ACC112 (cell line): Measurements from ENCODE around the gene GDPGP1.

Experiments
- H2AFZ ChIP-seq: fragments of 200-600 bp; sonication (generic); one replicate; pipeline ENCODE4 v1.6.0; 2017; ENCODE audit warnings: antibody characterized with exemption, low read length; ENCODE audit not compliant: unreplicated experiment
- H3K27ac ChIP-seq: fragments of 200-600 bp; sonication (generic); 2 replicates; pipeline ENCODE4 v1.5.1; 2014; ENCODE audit warnings: low read depth, mild to moderate bottlenecking, antibody characterized with exemption, low read length, moderate library complexity
- H3K27me3 ChIP-seq: fragments of 200-600 bp; sonication (generic); 2 replicates; pipeline ENCODE4 v1.6.1; 2014; ENCODE audit warnings: mild to moderate bottlenecking, antibody characterized with exemption, low read length, moderate library complexity, mixed read lengths; ENCODE audit not compliant: insufficient read depth
- H3K36me3 ChIP-seq: fragments of 200-600 bp; sonication (generic); 2 replicates; pipeline ENCODE4 v1.6.1; 2016; ENCODE audit warnings: mild to moderate bottlenecking, antibody characterized with exemption, low read length, moderate library complexity, mixed read lengths; ENCODE audit not compliant: insufficient read depth
- H3K4me1 ChIP-seq: fragments of 200-600 bp; sonication (generic); one replicate; pipeline ENCODE4 v1.6.1; 2016; ENCODE audit warnings: low read length, mixed read lengths; ENCODE audit not compliant: insufficient read depth, unreplicated experiment, control insufficient read depth
- H3K4me3 ChIP-seq: fragments of 200-600 bp; sonication (generic); 2 replicates; pipeline ENCODE4 v1.5.1; 2014; ENCODE audit warnings: mild to moderate bottlenecking, low read depth, low read length
- H3K79me2 ChIP-seq: fragments of 200-600 bp; sonication (generic); one replicate; pipeline ENCODE4 v1.6.0; 2016; ENCODE audit warnings: low read length; ENCODE audit not compliant: control insufficient read depth, unreplicated experiment, insufficient read depth

Gene GDPGP1

GRCh38 chr15:90205050-90205848 is 28.8 kb upstream of the GDPGP1 start:
- Histone ChIP-seq H3K27me3 (no peaks in the 10 kb centered on the region), H3K36me3 (no peaks in the 10 kb centered on the region), H3K79me2 (peaks cover 21% of the 10 kb centered on the region), H3K27ac (no peak overlapping the region), H2AFZ (no peak overlapping the region), H3K4me1 (peaks cover 29% of the 10 kb centered on the region), H3K4me3 (no peak overlapping the region)

DNA sequence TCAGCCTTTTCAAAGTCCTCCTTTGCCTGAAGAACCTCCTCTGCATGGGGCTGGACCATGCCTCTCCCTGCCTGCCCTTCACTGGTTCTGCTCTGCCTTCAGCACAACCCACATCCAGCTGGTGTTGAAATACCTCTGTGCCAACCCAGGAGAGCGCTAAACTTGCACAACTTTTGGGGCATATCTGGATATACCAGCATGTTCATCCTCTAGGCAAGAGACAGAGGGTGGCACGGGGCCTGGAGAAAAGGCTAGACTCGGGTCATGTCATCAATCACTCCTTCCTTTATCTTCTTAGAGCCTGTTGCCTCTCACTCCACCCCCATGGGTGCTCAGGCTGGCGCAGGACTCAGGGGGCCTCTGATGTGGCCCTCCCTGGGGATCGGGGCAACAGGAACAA is 28.1 kb upstream of the GDPGP1 start:
- Histone ChIP-seq H3K4me3 (no peak overlapping the region), H2AFZ (no peak overlapping the region), H3K79me2 (peaks cover 21% of the 10 kb centered on the region), H3K4me1 (peaks cover 26% of the 10 kb centered on the region), H3K27ac (no peak overlapping the region), H3K36me3 (no peaks in the 10 kb centered on the region), H3K27me3 (no peaks in the 10 kb centered on the region)

DNA sequence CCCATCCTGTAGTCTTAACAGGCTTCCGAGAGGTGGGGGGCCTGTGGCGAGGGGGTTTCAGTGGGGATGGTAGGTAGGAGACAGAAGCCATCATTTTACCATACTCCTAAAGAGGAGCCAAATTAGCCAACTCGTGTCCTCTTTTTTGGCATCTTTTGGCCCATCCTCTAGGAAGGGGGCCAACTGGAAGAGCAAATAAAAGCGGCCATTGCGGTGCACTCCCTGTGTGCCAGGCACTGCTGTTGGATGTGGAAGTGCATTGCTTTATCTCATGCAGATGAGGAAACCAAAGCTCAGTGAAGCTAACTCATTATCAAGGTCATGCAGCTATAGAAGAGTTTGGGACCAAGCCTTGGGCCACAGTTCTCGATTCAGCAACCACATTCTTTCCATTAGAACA is 26.8 kb upstream of the GDPGP1 start:
- Histone ChIP-seq H3K27ac (no peak overlapping the region), H3K79me2 (peaks cover 21% of the 10 kb centered on the region), H2AFZ (no peak overlapping the region), H3K4me1 (peaks cover 37% of the 10 kb centered on the region), H3K36me3 (no peaks in the 10 kb centered on the region), H3K27me3 (no peaks in the 10 kb centered on the region), H3K4me3 (no peak overlapping the region)

- Histone ChIP-seq H3K36me3 (no peaks in the 10 kb centered on the region), H3K79me2 (peaks cover 11% of the 10 kb centered on the region), H2AFZ (no peak overlapping the region), H3K4me3 (no peak overlapping the region), H3K27me3 (no peaks in the 10 kb centered on the region), H3K27ac (no peak overlapping the region), H3K4me1 (peaks cover 28% of the 10 kb centered on the region)
Measured at GRCh38 chr15:90208356-90208755, 25.7 kb upstream of the GDPGP1 start.

DNA sequence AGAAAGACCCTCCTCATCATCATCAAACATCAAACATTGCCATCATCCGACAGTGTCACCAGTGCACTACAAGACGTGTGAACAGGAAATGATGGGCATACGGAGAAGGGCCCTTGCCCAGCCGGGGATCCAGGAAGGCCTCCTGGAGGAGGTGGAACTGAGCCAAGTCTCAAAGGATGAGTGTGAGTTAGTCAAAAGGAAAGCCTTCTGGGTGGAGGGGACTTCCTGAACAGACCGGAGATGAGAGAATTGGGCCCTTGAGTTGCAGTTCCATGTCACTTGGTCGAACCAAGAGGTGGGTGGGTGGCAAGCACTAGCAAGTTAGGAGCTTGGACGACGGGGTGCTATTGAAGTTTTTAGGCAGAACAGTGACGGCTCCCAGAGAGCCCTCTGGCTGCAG is 24.4 kb upstream of the GDPGP1 start:
- Histone ChIP-seq H3K4me1 (peaks cover 17% of the 10 kb centered on the region), H3K36me3 (no peaks in the 10 kb centered on the region), H3K4me3 (no peak overlapping the region), H3K27me3 (no peaks in the 10 kb centered on the region), H2AFZ (no peak overlapping the region), H3K79me2 (peaks cover 7% of the 10 kb centered on the region), H3K27ac (no peak overlapping the region)

DNA sequence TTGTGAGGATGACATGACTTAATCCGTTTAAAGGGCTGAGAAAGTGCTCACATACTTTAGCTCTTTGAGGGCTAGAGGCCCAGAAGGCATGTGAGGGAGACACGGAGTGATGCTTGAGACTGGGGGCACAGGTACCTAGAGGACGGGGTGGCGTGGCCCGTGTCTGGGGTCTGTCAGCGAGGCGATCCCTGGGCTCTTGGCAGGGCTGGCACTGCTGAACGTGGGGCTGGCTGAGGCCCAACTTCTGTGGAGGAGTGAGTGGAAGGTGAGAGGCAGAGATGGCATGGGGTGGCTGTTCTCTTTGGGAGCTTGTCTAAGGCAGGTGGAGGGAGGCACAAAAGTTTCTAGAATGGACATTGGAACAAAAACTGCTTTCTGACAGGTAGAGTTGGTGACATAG is 23.4 kb upstream of the GDPGP1 start:
- Histone ChIP-seq H3K36me3 (no peaks in the 10 kb centered on the region), H3K27me3 (no peaks in the 10 kb centered on the region), H2AFZ (no peak overlapping the region), H3K27ac (no peak overlapping the region), H3K4me3 (no peak overlapping the region), H3K79me2 (peaks cover 2% of the 10 kb centered on the region), H3K4me1 (peaks cover 17% of the 10 kb centered on the region)

DNA sequence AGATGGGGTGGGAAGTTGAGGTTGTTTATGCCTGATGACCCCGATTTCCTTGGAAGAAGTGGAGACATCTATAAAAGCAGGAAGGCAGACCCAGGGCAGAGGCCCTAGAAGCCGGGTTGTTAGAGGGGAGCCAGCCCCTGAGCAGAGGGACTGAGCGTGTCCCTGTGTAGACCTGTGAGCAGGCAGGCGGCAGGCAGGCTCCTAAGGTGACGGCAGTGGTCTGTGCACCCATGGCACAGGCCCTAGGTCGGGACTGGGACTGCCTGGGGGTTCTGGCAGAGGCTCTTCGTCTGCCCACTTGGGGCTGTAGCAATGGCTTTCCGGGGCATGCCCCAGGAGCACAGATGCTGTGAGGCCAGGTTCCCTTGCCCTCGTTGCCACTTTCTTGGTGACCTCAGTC is 23.0 kb upstream of the GDPGP1 start:
- Histone ChIP-seq H3K27me3 (no peaks in the 10 kb centered on the region), H3K36me3 (no peaks in the 10 kb centered on the region), H2AFZ (no peak overlapping the region), H3K4me1 (peaks cover 17% of the 10 kb centered on the region), H3K79me2 (peaks cover 2% of the 10 kb centered on the region), H3K4me3 (no peak overlapping the region), H3K27ac (no peak overlapping the region)

DNA sequence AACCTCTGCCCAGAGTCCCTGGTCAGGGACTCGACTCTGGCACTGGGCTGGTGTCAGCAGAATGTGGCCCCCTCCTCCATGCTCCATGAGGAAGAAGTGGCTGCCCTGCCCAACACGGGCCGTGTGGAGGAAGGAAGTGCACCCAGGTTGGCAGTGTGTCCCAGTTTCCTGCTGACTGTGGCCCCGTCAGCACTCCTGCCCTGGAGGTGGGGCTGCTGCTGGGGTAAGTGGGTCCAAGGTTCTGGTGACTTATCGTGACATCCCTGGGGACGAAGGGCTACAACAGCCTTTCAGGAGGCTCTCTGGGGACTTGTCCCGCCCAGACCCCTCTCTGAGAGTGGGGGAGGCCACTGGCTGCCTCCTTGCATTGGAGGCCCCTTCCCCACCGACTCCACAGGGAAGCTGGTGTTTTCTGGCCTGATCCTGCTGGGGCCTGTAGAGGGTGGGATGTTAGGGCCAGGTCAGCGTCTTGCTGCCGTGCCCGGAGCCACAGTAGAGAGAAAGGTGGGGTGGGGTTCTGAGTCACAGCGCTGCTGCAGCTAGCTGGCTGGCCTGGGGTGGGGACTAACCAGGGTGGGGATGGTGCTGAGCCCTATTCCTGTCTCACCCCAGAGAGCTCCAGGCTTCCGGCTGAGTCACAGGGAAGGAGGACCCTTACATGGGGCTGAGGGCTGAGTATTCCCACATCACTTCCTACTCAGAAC is 22.4 kb upstream of the GDPGP1 start:
- Histone ChIP-seq H2AFZ (no peak overlapping the region), H3K27ac (peak overlapping the region; percentile 41; the same call in 1 of the 2 replicates), H3K4me3 (no peak overlapping the region), H3K27me3 (no peaks in the 10 kb centered on the region), H3K4me1 (peaks cover 17% of the 10 kb centered on the region), H3K36me3 (no peaks in the 10 kb centered on the region), H3K79me2 (peaks cover 2% of the 10 kb centered on the region)

DNA sequence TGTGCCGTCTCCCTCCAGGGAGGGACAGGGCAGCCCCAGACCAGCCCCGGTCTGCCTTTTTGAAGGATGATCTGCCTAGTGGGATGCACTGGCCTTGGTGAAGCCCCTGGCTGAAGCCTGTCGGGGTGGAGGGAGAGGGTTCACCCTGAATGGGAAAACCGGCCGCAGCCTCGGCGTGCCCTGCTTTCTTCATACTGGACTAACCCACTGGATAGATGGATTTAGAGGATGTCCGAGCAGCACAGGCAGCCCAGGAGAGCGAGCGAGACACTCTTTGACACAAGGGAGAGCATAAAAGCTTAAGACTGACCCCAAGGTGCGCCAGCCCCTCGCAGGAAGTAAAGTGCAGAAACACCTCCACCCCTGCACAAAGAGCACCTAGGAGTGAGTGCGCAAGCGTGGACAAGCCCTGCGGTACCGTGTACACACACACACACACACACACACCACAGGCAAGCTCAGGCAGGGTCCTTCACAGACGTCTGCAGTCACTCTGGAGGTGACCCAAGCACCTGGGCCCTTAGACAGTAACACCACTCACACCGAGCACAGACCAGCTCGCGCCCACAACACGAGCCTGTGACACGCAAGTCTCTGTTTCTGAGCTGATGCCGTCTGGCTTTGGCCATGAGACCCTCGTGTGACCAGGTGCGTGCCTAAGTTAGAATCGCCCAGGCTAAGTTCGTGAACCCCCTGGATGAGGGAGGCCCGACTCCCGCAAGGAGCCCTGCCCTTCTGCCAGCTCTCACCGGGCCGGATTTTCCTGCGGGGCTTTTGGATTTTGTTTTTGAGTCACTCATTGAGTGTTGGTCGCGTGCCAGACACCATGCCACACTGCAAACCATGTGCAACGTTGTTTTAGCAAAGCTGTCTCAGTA is 21.5 kb upstream of the GDPGP1 start:
- Histone ChIP-seq H3K27me3 (no peaks in the 10 kb centered on the region), H3K27ac (no peak overlapping the region), H3K79me2 (peaks cover 2% of the 10 kb centered on the region), H3K4me1 (peaks cover 17% of the 10 kb centered on the region), H3K36me3 (no peaks in the 10 kb centered on the region), H3K4me3 (no peak overlapping the region), H2AFZ (no peak overlapping the region)

DNA sequence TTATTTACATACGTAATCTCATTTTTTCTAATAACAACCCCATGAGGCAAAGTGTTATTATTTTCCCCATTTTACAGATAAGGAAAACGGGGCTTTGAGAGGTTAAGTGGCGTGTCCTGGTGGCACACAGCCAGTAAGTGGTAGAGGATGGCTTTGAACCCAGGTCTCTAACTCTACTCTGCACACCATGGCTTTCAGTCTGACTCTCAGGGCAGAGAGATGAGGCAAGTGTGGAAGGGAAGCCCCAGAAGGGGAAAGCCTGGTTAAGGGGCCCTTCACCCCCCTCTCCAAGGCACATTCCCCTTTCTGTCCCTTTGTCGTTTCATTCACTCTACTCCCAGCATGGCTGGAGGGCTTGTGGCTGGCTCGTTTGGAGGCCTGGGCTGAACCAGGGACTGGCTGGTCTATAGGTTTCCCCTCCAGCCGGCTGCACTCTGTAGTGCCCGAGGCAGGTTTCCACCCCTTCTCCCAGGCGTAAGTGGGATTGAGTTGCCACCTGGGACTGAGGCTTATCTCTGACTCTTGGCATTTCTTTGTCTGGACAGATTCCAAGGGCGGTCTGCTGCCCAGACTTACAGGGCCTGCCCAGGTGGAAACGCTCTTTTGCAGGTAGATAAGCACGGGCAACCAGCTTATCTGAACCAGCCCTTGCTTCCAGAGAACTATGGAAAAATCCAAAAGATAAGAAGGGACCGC is 20.7 kb upstream of the GDPGP1 start:
- Histone ChIP-seq H3K4me3 (no peak overlapping the region), H3K36me3 (no peaks in the 10 kb centered on the region), H3K79me2 (peaks cover 2% of the 10 kb centered on the region), H3K4me1 (peaks cover 17% of the 10 kb centered on the region), H3K27me3 (no peaks in the 10 kb centered on the region), H2AFZ (no peak overlapping the region), H3K27ac (no peak overlapping the region)
